Mucosa of gallbladder (tissue), 1 donor: ENCODE data around the gene CLP1. TPM values are rescaled to one million over a fixed set of nuclear protein-coding genes. Genes with fewer than 3 reads are reported as not detected.

Experiments
- total RNA-seq: library from RNA; stranded (reverse); gene quantifications from one replicate; pipeline ENCODE4 v1.2.1, GENCODE V29; 2021
- donor health status: DM: no; HTN: no; CAD: no.

CLP1 gene
- total RNA-seq, 1 donor from 2014 or later: 10.3 TPM

Other genes with a start within 250 kb of the CLP1 start
- 39.5 TPM for gene SLC43A3, start 230.6 kb upstream of the CLP1 start, total RNA-seq
- gene RTN4RL2, start 197.2 kb upstream of the CLP1 start, total RNA-seq: 19.2 TPM
- gene SLC43A1, start 142.1 kb upstream of the CLP1 start, total RNA-seq: 89.5 TPM
- gene TIMM10, start 127.0 kb upstream of the CLP1 start, total RNA-seq: 31.2 TPM
- gene SMTNL1, start 120.2 kb upstream of the CLP1 start, total RNA-seq: not detected
- gene UBE2L6, start 90.1 kb upstream of the CLP1 start, total RNA-seq: 71.9 TPM
- gene SERPING1, start 60.1 kb upstream of the CLP1 start, total RNA-seq: 614 TPM
- gene YPEL4, start 7.8 kb upstream of the CLP1 start, total RNA-seq: 1.9 TPM
- 60.7 TPM for gene ZDHHC5, start 10.4 kb downstream of the CLP1 start, total RNA-seq
- gene MED19, start 54.5 kb downstream of the CLP1 start, total RNA-seq: 15.6 TPM
- gene TMX2, start 54.8 kb downstream of the CLP1 start, total RNA-seq: 72.3 TPM
- gene SELENOH, start 83.7 kb downstream of the CLP1 start, total RNA-seq: 120 TPM
- not detected for gene BTBD18, start 94.1 kb downstream of the CLP1 start, total RNA-seq
- gene CTNND1, start 104.0 kb downstream of the CLP1 start, total RNA-seq: 238 TPM